Endothelial cell of umbilical vein (primary cell): ENCODE measurements around the gene GRB14. TPM values are rescaled to one million over a fixed set of nuclear protein-coding genes. Genes with fewer than 3 reads are reported as not detected.

Experiments
- BruUV-seq: library from RNA; stranded (reverse); fragments of 400-500 nt; replicated peaks from 2 replicates; lab custom pipeline; 2021; lab: Mats Ljungman, UMichigan
- CTCF ChIA-PET: fragments of 300-600, 350-600 bp; sonication (Branson Sonifier 250); formaldehyde crosslinking; loops from one replicate; lab custom pipeline; 2021; ENCODE audit warnings: antibody characterized with exemption, inconsistent platforms; lab: Charles Lee
- POLR2A ChIA-PET: fragments of 300-600, 350-600 bp; sonication (Branson Sonifier 250); formaldehyde crosslinking; loops from one replicate; lab custom pipeline; 2021; ENCODE audit warnings: antibody characterized with exemption, inconsistent platforms; lab: Charles Lee
- DNase-seq: peaks from one replicate; pipeline ENCODE4 v3.0.0-alpha.2; 2011; ENCODE audit warnings: low read depth, low spot score
- FAIRE-seq: peaks from 2 replicates; lab custom pipeline; 2011; peaks lifted over from hg19 to GRCh38; lab: Jason Lieb, UNC
- H2AFZ ChIP-seq: 2 replicates; pipeline ENCODE4 v1.6.0; 2012; ENCODE audit warnings: low read depth, low read length, control low read depth, inconsistent platforms
- H3K27ac ChIP-seq: 2 replicates; pipeline ENCODE4 v1.5.1; 2011; ENCODE audit warnings: low read depth, mild to moderate bottlenecking, control low read depth, low read length, moderate library complexity; ENCODE audit not compliant: insufficient read depth
- H3K27me3 ChIP-seq, 2 experiments: 2 replicates each; pipeline versions ENCODE4 v1.6.0 to v1.6.1; 2011; ENCODE audit warnings: low read length in 2 of 2, mixed read lengths in 1 of 2; ENCODE audit not compliant: control insufficient read depth in 2 of 2, insufficient read depth in 2 of 2
- H3K36me3 ChIP-seq, 2 experiments: 2 replicates in 1 of 2; 3 replicates in 1 of 2; pipeline ENCODE4 v1.5.1; 2011; ENCODE audit warnings: low read length in 2 of 2, mild to moderate bottlenecking in 1 of 2, moderate library complexity in 1 of 2; ENCODE audit not compliant: control insufficient read depth in 2 of 2, insufficient read depth in 2 of 2; ENCODE audit errors: extremely low read depth in 1 of 2
- H3K4me1 ChIP-seq: 3 replicates; pipeline ENCODE4 v1.5.1; 2011; ENCODE audit warnings: mild to moderate bottlenecking, low read length; ENCODE audit not compliant: control insufficient read depth, insufficient read depth; ENCODE audit errors: extremely low read depth
- H3K4me2 ChIP-seq: 2 replicates; pipeline ENCODE4 v1.6.1; 2011; ENCODE audit warnings: low read length, control low read depth, mixed read lengths; ENCODE audit not compliant: insufficient read depth
- H3K4me3 ChIP-seq, 3 experiments: fragments of 200-600 bp in 1 of 3; sonication (generic), shearing (Covaris generic) in 1 of 3; replicated peaks in 1 of 3; 2 replicates each; pipeline ENCODE4 v1.5.1; 2011 to 2016; ENCODE audit warnings: control low read depth in 3 of 3, low read length in 3 of 3, mild to moderate bottlenecking in 2 of 3, inconsistent platforms in 1 of 3, low read depth in 1 of 3, moderate library complexity in 1 of 3; ENCODE audit not compliant: insufficient read depth in 1 of 3
- H3K79me2 ChIP-seq: 2 replicates; pipeline ENCODE4 v1.6.0; 2012; ENCODE audit warnings: low read length, inconsistent platforms; ENCODE audit not compliant: control insufficient read depth, insufficient read depth
- H3K9ac ChIP-seq: replicated peaks from 2 replicates; pipeline ENCODE3; 2011; ENCODE audit warnings: low read length, control low read depth; ENCODE audit not compliant: insufficient read depth; ENCODE audit errors: extremely low read depth
- H3K9me1 ChIP-seq: replicated peaks from 3 replicates; pipeline ENCODE4 v1.6.0; 2011; ENCODE audit warnings: mild to moderate bottlenecking, low read length; ENCODE audit not compliant: control insufficient read depth, insufficient read depth; ENCODE audit errors: extremely low read depth
- H3K9me3 ChIP-seq: replicated peaks from 2 replicates; pipeline ENCODE4 v1.5.1; 2012; ENCODE audit warnings: low read length, inconsistent platforms; ENCODE audit not compliant: control insufficient read depth, insufficient read depth
- H4K20me1 ChIP-seq: replicated peaks from 2 replicates; pipeline ENCODE3; 2011; ENCODE audit warnings: mild to moderate bottlenecking, low read length; ENCODE audit not compliant: control insufficient read depth, insufficient read depth; ENCODE audit errors: extremely low read depth
- JUN ChIP-seq: IDR thresholded peaks from 2 replicates; pipeline ENCODE4 v1.6.1; 2011; ENCODE audit warnings: borderline replicate concordance, low read depth; ENCODE audit not compliant: insufficient read length, insufficient read depth
- POLR2AphosphoS5 ChIP-seq: IDR thresholded peaks from 2 replicates; pipeline ENCODE4 v1.6.1; 2012; ENCODE audit warnings: low read depth, mild to moderate bottlenecking, control low read depth, low read length, moderate library complexity; ENCODE audit not compliant: insufficient read depth
- dilution Hi-C: fragments of 300-500 bp; cut with MboI; formaldehyde crosslinking; loops from one replicate; pipeline ENCODE4 v1.15.0; 2019; ENCODE audit warnings: low sequenced_read_pairs; ENCODE audit not compliant: extremely low pct_ligation_motif_present
- intact Hi-C: fragments of 100-400 bp; cut with micrococcal nuclease; formaldehyde crosslinking; loops from one replicate; pipeline ENCODE4 v1.10.0; 2022
- polyA plus RNA-seq, 4 experiments: library from polyadenylated mRNA; depleted of rRNA in 3 of 4; stranded (reverse) in 3 of 4; unstranded in 1 of 4; fragments of >200 nt; gene quantifications; 2 replicates each; pipeline versions ENCODE4 v1.2.1 to v1.2.3, GENCODE V29; 2011 to 2012; ENCODE audit warnings: missing spikeins in 1 of 4
- total RNA-seq: library from RNA; stranded (reverse); gene quantifications from 2 replicates; pipeline ENCODE4 v1.2.3, GENCODE V29; 2021

The GRB14 gene
- total and polyA plus RNA-seq, 2 donors (not counting 3 experiments of a cell fraction or from before 2014, with no cell fraction given) = 3.0 to 10.3 TPM

- CTCF ChIA-PET = interaction anchor here (1.4 kb wide), 1 partner anchor 403 kb away, joined by 4 read pairs; no protein-coding TSS in a partner anchor
These were observed 156.9 kb downstream of the GRB14 start for GRCh38 chr2:164464376-164464775.

GRCh38 chr2:164458792-164459191 is 162.5 kb downstream of the GRB14 start:
- no peak for TF ChIP-seq POLR2AphosphoS5
- ChIA-PET POLR2A (no interaction called here), CTCF (interaction anchor here (1.5 kb wide), 1 partner anchor 8 kb away, joined by 3 read pairs; no protein-coding TSS in a partner anchor)
- Histone ChIP-seq H3K4me3 (no peak overlapping the region), H4K20me1 (no peaks in the 10 kb centered on the region), H3K4me2 (no peak overlapping the region), H3K9me3 (no peaks in the 10 kb centered on the region), H2AFZ (no peak overlapping the region), H3K79me2 (no peaks in the 10 kb centered on the region), H3K9ac (no peak overlapping the region), H3K4me1 (no peaks in the 10 kb centered on the region), H3K9me1 (no peaks in the 10 kb centered on the region), H3K27me3 (peaks cover 5 to 6% of the 10 kb centered on the region in 2 experiments), H3K27ac (no peak overlapping the region), H3K36me3 (no peaks in the 10 kb centered on the region)
- dilution Hi-C loops = no loop called here
- BruUV-seq = no TSS peak
- intact Hi-C loops = no loop called here
- DNase-seq = no peak
- no peak for FAIRE-seq

More at GRCh38 chr2:164464376-164464775, 156.9 kb downstream of the GRB14 start:
- dilution Hi-C loops (no loop called here), intact Hi-C loops (no loop called here)
- Histone ChIP-seq H3K9me1 (no peaks in the 10 kb centered on the region), H3K36me3 (no peaks in the 10 kb centered on the region), H3K9me3 (no peaks in the 10 kb centered on the region), H3K4me2 (no peak overlapping the region), H3K4me3 (no peak overlapping the region), H3K27ac (no peak overlapping the region), H3K4me1 (no peaks in the 10 kb centered on the region), H3K9ac (no peak overlapping the region), H3K79me2 (no peaks in the 10 kb centered on the region), H2AFZ (no peak overlapping the region), H3K27me3 (peaks cover 0 to 3% of the 10 kb centered on the region in 2 experiments), H4K20me1 (no peaks in the 10 kb centered on the region)
- no TSS peak for BruUV-seq
- FAIRE-seq (no peak), DNase-seq (no peak)
- no peak for TF ChIP-seq JUN
- POLR2A ChIA-PET = no interaction called here
